K562 (cell line): Measurements from ENCODE around the gene ZNF284. TPM values are rescaled to one million over a fixed set of nuclear protein-coding genes. Genes with fewer than 3 reads are reported as not detected.
A peak's percentile ranks its signal among the peaks of the same experiment; 100 is the strongest.

Experiments used
- ARID2 ChIP-seq: fragments of 450-650 bp; IDR thresholded peaks from 2 replicates; pipeline ENCODE4 v1.6.1; 2017; ENCODE audit warnings: antibody characterized with exemption, mild to moderate bottlenecking
- ATF7 ChIP-seq: fragments of 450-650 bp; IDR thresholded peaks from 2 replicates; pipeline ENCODE4 v1.7.1; 2014; ENCODE audit warnings: mild to moderate bottlenecking, moderate library complexity
- CTCF ChIP-seq, 3 experiments: IDR thresholded peaks in 2 of 3; conservative IDR thresholded peaks in 1 of 3; 2 replicates each; pipeline ENCODE4 v1.5.1; 2011 to 2012; ENCODE audit warnings: low read length in 3 of 3, mild to moderate bottlenecking in 3 of 3, control low read depth in 2 of 3, improper control_type of control experiment in 1 of 3, inconsistent platforms in 1 of 3, low read depth in 1 of 3, mixed read lengths in 1 of 3, moderate library complexity in 1 of 3; ENCODE audit not compliant: insufficient read depth in 2 of 3
- DEAF1 ChIP-seq: fragments of 450-650 bp; formaldehyde crosslinking; IDR thresholded peaks from 2 replicates; pipeline ENCODE4 v1.4.0; 2020; ENCODE audit warnings: mild to moderate bottlenecking, moderate library complexity
- GTF2B ChIP-seq: IDR thresholded peaks from 2 replicates; pipeline ENCODE4 v1.6.1; 2011; ENCODE audit not compliant: insufficient read length; ENCODE audit errors: extremely low read depth
- KLF13 ChIP-seq: fragments of 450-650 bp; IDR thresholded peaks from 2 replicates; pipeline ENCODE4 v1.6.1; 2016; ENCODE audit warnings: missing genetic modification characterization, low read depth, mild to moderate bottlenecking, missing compliant biosample characterization, moderate library complexity, borderline replicate concordance
- MLX ChIP-seq, 2 experiments: fragments of 450-650 bp in 1 of 2; sonication (generic) in 1 of 2; formaldehyde crosslinking; conservative IDR thresholded peaks; 2 replicates each; pipeline versions ENCODE4 v1.4.0 to v1.8.1; 2020 to 2022; ENCODE audit warnings: mild to moderate bottlenecking in 1 of 2, missing genetic modification reagents in 1 of 2
- PTTG1 ChIP-seq: fragments of 450-650 bp; IDR thresholded peaks from 2 replicates; pipeline ENCODE4 v1.6.1; 2016; ENCODE audit warnings: low read depth, mild to moderate bottlenecking, missing genetic modification characterization, missing compliant biosample characterization
- SLC30A9 ChIP-seq: fragments of 250-450 bp; sonication (Bioruptor Pico); IDR thresholded peaks from 2 replicates; pipeline ENCODE4 v1.8.0; 2022; ENCODE audit warnings: mild to moderate bottlenecking, moderate library complexity
- ZC3H8 ChIP-seq: fragments of 450-650 bp; IDR thresholded peaks from 2 replicates; pipeline ENCODE4 v1.6.1; 2017
- polyA plus RNA-seq, 8 experiments: library from polyadenylated mRNA; depleted of rRNA in 4 of 8; stranded (reverse) in 5 of 8; unstranded in 3 of 8; fragments of >200 nt; fragmentation: Nextera tagmentation in 2 of 8; fragmentation: Illumina TruSeq in 1 of 8; extraction: Ambion mirVana in 2 of 8; extraction: Trizol in 1 of 8; gene quantifications; 2 replicates each; pipeline versions ENCODE4 v1.2.1 to v1.2.3, GENCODE V29; 2011 to 2014; ENCODE audit warnings: inconsistent platforms in 1 of 8, missing spikeins in 1 of 8
- total RNA-seq, 7 experiments: library from RNA; depleted of rRNA in 6 of 7; stranded (reverse); fragments of >200 nt in 6 of 7; fragmentation: Illumina TruSeq in 2 of 7; extraction: Trizol in 2 of 7; gene quantifications; 2 replicates each; pipeline versions ENCODE4 v1.2.1 to v1.2.3, GENCODE V29; 2011 to 2021; ENCODE audit warnings: low replicate concordance in 1 of 7
- TF ChIP-seq, protein P1 (sequence below): fragments of 250-450 bp; sonication (Bioruptor Pico); IDR thresholded peaks from 2 replicates; pipeline ENCODE4 v1.8.0; 2021; ENCODE audit warnings: moderate library complexity, mild to moderate bottlenecking, inconsistent platforms
- TF ChIP-seq, protein P2 (sequence below), 2 experiments: fragments of 450-650 bp; formaldehyde crosslinking in 1 of 2; IDR thresholded peaks; 2 replicates each; pipeline versions ENCODE4 v1.4.0 to v1.6.1; 2014 to 2020; ENCODE audit warnings: mild to moderate bottlenecking in 2 of 2, borderline replicate concordance in 1 of 2, low read depth in 1 of 2

Gene ZNF284
- total and polyA plus RNA-seq, 9 of the 15 experiments (the other 6 are each of a cell fraction or from before 2014, with no cell fraction given) = 0.07 to 0.24 (median 0.20) TPM

- no peak for TF ChIP-seq SLC30A9 (CRISPR knock-in tag)
- TF ChIP-seq MLX (CRISPR knock-in tag; conservative IDR thresholded peaks at IDR 0.05) = no peak
- no peak for TF ChIP-seq ZC3H8
- TF ChIP-seq, protein P1, sequence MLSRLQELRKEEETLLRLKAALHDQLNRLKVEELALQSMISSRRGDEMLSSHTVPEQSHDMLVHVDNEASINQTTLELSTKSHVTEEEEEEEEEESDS (CRISPR knock-in tag) = no peak
- TF ChIP-seq, protein P2, sequence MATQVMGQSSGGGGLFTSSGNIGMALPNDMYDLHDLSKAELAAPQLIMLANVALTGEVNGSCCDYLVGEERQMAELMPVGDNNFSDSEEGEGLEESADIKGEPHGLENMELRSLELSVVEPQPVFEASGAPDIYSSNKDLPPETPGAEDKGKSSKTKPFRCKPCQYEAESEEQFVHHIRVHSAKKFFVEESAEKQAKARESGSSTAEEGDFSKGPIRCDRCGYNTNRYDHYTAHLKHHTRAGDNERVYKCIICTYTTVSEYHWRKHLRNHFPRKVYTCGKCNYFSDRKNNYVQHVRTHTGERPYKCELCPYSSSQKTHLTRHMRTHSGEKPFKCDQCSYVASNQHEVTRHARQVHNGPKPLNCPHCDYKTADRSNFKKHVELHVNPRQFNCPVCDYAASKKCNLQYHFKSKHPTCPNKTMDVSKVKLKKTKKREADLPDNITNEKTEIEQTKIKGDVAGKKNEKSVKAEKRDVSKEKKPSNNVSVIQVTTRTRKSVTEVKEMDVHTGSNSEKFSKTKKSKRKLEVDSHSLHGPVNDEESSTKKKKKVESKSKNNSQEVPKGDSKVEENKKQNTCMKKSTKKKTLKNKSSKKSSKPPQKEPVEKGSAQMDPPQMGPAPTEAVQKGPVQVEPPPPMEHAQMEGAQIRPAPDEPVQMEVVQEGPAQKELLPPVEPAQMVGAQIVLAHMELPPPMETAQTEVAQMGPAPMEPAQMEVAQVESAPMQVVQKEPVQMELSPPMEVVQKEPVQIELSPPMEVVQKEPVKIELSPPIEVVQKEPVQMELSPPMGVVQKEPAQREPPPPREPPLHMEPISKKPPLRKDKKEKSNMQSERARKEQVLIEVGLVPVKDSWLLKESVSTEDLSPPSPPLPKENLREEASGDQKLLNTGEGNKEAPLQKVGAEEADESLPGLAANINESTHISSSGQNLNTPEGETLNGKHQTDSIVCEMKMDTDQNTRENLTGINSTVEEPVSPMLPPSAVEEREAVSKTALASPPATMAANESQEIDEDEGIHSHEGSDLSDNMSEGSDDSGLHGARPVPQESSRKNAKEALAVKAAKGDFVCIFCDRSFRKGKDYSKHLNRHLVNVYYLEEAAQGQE (IDR thresholded peaks at IDR 0.05; ENCODE audit: borderline replicate concordance) = no peak
- TF ChIP-seq, protein P2 (CRISPR knock-in tag; IDR thresholded peaks at IDR 0.05; ENCODE audit: low read depth) = no peak
- peak; percentile 79 for TF ChIP-seq ATF7
- TF ChIP-seq ARID2 = no peak
- no peak for TF ChIP-seq GTF2B
- TF ChIP-seq DEAF1 (CRISPR knock-in tag) = no peak
- no peak for TF ChIP-seq CTCF (IDR thresholded peaks at IDR 0.05 in 2 of 3, conservative IDR thresholded peaks at IDR 0.05 in 1 of 3; ENCODE audit: insufficient read depth in 2 of 3, low read depth in 1 of 3, low read length in 3 of 3)
- TF ChIP-seq PTTG1 (tag) = no peak
- no peak; the same call in 1 of the 2 replicates for TF ChIP-seq KLF13 (tag)
These were observed 41.3 kb downstream of the ZNF284 start, which contains the start of gene ZNF225 (continued) for GRCh38 chr19:44113138-44113783.
